HG03565 (cell line): ENCODE data around the gene SSC5D.

Experiments used
- ATAC-seq: cut with Tn5 transposase; IDR thresholded peaks from one replicate; pipeline ENCODE4 v1.9.1; 2021; ENCODE audit warnings: mild to moderate bottlenecking, moderate library complexity; ENCODE audit not compliant: unreplicated experiment

SSC5D gene

DNA sequence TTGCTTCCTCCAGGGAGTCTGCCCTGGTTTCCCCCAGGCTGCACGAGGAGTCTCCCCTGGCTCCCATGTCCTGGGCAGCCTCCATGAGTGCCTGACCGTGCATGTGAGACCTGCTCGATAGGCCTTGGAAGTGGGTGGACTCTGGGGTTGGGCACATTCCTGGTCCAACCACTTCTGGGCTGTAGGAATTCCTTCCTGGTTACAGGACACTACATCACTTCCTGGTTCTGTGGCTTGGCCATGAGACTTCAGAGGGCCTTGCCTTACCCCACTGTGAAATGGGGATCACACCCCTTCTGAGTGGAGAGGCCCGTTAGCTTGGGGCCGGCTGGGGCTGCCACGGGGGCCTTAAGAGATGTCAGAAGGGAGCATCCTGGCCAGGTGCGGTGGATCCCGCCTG lies 15.8 kb upstream of the SSC5D start:
- no peak for ATAC-seq

DNA sequence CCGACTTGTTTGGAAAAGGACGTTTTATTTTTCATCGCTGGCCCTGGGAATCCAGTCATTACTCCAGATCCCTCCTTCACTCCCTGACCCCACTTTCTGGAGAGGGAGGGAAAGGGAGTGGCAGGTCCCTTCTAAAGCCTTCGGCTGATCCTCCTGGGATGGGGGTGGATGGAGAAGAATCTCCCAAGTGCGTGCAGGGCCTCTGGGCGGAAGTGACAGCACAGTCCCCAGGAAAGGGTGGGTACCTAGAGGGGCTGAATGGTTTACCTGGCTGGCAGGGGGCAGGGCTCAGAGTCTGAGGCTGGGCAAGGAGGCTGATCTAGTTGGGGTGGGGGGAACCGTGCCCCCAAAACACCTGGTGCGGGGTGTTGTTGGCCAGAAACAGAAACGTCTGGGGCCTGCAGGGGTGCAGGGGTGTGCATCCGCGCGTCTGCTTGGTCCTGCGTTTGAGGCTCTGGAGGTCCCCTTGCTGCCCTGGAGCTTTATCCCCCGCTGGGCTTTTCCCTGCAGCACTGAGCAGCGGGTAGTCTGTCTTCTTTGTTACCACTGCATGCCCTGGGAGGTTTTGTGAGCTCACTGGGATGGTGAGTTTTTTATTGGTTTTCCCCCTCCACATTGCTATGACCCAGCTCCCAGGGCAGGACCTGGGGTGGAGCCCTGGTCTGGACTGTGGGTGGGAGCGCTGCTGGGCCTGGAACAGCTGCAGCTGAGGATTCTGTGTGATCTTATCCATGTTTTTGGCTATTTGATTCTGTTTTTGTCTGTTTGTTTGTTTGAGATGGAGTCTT lies 14.8 kb upstream of the SSC5D start:
- no peak for ATAC-seq

DNA sequence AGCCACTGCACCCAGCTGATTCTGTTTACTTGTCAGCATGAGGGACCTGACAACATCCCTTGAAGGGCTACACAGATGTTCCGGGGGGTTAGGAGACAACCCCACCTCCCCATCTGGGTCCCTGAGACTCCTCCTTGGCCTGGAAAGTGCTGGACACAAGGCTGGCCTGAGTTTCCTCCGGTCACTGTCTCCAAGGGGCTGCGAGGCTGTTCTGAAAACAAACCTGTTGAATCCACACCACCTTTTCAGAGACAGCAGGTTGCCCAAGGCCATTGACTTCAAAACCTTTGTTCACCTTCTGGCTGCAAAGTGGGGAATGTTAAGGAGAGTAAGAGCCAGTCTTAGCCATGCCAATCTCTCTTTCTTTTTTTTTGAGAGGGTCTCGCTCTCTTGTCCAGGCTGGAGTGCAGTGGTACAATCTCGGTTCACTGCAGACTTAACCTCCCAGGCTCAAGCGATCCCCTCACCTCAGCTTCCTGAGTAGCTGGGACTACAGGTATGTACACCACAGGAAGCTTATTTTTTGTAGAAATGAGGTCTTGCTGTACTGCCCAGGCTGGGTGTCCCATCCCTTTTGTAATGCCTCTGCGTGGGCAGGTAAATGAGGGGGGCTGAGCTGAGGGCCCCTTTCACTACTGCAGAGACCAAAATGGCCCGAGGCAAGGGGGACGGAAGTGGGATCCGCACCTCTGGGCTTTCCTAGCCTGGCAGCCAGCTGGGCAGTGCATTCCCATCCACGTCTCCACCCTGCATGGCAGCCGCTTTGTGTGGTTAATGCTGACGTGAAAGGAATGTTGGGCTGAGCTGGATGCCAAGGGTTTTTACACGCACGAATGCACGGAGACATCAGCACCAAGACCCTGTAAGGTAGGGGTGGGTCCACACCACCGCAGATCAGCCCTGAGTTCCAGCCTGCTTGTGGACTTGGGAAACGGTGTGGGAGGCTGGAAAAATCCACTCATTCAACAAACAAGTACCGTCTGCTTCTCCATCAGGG lies 13.7 kb upstream of the SSC5D start:
- no peak for ATAC-seq

DNA sequence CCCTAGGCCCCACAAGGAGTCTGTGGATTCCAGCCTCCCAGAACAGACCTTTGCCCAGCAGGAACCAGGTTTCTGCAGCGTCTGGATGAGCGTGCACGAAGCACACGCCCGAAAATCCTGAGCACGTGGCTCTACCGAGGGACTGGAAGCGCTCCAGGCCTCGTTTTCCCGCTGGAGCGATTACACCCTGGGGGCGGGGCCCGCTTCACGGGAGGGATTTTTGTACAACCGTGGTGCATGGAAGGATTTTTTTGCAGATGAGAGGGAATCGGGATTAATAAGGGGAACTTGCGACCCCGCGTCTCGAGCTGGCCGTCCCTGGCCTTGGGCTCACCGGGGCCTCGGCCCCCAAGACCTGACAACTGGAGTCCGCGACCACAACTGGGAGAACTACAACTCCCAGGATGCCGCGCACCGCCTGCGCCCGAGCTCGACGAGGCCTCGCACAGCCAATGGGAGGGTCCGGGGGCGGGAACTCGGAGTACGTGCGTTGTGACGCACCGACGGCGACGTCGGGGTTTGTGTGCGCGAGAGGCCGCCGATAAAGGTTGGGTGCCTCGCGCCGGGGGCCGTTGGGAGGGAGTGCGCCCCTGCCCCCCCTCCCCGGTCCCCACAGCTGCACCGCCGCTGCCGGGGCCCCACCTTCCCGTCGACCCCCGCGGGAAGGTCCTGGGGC lies 12.0 kb upstream of the SSC5D start, which contains the start of gene ZNF628:
ZNF628 (plus strand) TSS at position 518 of the 676 bp plus-strand sequence. CDS start 3,294 bp downstream, outside the sequence.
- ATAC-seq, result peak; percentile 85

DNA sequence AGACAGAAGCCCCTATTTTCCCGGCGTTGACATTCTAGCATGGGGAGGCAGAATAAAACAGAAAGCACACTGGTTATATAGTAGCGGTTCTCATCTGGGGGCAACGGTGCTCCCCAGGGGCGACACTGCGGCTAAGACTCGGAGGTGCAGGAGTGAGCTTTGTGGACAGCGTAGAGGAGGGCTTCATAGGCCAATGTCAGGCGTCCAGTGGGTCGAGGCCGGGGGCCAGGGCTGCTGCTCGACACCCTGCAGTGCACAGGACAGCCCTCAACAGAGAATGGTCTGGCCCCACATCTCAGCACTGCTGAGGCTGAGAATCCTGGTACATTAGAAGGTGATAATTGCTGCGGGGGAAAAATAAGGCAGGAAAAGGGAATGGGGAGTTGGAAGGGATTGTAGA lies 10.3 kb upstream of the SSC5D start:
- no peak for ATAC-seq

DNA sequence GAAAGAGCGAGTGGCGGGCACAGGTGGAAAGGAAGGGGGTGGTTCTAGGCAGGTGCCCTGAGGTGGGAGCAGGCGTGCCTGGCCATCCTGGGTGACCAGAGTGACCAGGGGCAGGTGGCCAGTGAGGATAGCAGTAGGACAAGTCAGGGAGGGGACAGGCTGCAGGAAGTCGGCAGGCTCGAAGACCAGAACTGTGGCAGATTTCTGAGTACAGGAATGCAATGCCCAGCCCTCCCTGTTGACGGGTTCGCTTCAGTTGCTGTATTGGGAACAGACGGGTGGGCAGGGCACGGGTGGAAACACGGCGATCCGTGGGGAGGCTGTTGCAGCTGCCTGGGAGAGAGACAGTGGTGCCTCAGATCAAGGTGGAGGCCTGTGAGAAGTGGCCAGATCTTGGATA lies 9.9 kb upstream of the SSC5D start:
- no peak for ATAC-seq

DNA sequence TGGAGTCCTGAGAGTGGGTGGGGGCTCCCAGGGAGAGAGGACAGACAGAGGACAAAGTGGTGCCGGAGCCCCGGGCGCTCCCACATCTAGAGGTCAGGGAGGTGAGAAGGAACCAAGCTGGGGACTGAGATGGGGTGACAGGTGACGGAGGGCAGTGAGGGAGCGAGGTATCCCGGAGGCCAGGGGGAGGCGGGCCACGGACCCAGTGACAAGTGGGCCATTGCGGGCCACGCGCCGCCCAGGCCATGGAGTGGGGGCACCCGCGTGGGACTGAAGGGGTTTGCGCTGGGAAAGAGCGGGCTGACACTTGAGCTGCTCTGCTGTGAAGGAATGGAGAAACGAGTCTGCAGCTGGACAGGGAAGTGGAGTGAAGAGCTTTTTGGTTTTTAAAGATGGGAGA lies 9.2 kb upstream of the SSC5D start:
- no peak for ATAC-seq

DNA sequence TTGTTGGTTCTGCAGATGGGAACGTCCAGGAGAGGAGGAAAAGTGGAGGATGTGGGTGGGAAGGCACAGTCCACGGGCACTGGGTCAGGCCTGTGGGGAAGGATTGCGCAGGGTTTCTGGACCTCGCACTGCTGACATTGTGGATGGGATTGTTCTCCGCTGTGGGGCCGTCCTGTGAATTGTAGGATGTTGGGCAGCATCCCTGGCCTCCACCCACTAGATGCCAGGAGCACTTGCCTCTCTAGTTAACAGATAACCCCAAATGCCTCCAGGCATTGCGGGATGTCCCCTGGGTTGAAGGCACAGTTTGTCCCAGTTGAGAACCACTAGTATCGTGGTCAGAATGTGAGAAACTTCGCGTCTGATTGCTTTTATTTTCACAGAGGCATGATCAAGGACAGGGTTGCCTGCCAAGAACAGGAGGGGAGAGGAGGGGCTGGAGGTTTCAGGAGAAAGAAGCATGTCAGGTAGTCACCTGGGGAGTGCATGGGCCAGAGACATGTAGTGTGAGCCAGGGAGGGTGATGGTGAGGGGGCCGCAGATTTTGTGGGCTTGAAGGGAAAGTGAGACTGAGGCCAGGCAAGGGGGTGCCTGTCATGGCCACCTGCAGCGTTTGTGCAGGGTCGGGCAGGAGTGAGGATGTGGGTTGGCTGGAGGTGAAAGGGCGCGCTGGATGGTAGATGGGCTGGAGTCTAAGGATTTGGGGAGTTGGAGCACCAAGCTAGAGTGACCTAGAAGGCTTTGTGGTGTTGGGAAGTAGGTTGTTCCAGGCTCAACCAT lies 8.6 kb upstream of the SSC5D start:
- ATAC-seq, result no peak

DNA sequence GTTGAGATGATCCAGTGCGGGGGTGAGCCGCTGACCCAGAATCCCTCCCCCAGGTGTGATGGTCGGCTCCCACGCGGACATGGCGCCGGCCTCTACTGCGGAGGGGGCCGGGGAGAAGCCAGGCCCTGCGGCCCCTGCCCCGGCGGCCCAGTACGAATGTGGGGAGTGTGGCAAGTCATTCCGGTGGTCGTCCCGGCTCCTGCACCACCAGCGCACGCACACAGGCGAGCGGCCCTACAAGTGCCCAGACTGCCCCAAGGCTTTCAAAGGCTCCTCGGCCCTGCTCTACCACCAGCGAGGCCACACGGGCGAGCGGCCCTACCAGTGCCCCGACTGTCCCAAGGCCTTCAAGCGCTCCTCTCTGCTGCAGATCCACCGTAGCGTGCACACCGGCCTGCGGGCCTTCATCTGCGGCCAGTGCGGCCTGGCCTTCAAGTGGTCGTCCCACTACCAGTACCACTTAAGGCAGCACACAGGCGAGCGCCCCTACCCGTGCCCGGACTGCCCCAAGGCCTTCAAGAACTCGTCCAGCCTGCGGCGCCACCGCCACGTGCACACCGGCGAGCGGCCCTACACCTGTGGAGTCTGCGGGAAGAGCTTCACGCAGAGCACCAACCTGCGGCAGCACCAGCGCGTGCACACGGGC lies 7.0 kb upstream of the SSC5D start:
- ATAC-seq, result no peak

DNA sequence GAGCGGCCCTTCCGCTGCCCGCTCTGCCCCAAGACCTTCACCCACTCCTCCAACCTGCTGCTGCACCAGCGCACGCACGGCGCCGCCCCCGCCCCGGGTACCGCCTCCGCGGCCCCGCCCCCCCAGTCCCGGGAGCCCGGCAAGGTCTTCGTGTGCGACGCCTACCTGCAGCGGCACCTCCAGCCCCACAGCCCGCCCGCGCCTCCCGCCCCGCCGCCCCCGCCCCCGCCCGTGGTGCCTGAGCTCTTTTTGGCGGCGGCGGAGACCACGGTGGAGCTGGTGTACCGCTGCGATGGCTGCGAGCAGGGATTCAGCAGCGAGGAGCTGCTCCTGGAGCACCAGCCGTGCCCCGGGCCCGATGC lies 6.5 kb upstream of the SSC5D start:
- no peak for ATAC-seq

DNA sequence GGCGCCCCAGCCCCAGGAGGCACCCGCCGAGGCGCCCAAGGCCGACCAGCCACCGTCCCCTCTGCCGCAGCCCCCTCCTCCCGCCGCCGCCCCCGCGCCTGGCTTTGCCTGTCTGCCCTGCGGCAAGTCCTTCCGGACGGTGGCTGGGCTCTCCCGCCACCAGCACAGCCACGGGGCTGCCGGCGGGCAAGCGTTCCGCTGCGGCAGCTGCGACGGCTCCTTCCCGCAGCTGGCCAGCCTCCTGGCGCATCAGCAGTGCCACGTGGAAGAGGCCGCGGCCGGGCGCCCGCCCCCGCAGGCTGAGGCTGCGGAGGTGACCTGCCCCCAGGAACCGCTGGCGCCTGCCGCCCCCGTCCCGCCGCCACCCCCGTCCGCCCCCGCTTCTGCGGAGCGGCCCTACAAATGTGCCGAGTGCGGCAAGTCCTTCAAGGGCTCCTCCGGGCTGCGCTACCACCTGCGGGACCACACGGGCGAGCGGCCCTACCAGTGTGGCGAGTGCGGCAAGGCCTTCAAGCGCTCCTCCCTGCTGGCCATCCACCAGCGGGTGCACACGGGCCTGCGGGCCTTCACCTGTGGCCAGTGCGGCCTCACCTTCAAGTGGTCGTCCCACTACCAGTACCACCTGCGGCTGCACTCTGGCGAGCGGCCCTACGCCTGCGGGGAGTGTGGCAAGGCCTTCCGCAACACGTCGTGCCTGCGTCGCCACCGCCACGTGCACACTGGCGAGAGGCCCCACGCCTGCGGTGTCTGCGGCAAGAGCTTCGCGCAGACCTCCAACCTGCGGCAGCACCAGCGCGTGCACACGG lies 5.9 kb upstream of the SSC5D start:
- no peak for ATAC-seq

DNA sequence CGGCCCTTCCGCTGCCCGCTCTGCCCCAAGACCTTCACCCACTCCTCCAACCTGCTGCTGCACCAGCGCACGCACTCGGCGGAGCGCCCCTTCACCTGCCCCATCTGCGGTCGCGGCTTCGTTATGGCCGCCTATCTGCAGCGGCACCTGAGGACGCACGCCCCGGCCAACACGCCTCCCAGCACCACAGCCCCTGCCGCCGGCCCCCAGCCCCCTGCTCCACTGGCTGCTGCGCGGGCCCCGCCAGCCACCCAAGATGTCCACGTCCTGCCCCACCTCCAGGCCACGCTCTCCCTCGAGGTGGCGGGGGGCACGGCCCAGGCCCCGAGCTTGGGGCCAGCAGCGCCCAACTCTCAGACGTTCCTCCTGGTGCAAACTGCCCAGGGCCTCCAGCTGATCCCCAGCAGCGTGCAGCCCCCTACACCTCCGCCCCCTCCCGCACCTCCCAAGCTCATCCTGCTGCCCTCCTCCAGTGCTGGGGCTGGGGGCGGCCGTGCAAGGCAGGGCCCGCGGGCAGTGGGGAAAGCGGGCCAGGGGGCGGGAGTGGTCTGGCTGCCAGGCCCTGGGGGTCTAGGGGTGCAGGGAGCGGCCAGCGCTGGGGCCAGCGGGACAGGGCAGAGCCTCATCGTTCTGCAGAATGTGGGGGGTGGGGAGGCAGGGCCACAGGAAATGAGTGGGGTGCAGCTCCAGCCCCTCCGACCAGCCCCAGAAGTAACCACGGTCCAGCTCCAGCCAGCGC lies 5.1 kb upstream of the SSC5D start:
- ATAC-seq, result no peak

DNA sequence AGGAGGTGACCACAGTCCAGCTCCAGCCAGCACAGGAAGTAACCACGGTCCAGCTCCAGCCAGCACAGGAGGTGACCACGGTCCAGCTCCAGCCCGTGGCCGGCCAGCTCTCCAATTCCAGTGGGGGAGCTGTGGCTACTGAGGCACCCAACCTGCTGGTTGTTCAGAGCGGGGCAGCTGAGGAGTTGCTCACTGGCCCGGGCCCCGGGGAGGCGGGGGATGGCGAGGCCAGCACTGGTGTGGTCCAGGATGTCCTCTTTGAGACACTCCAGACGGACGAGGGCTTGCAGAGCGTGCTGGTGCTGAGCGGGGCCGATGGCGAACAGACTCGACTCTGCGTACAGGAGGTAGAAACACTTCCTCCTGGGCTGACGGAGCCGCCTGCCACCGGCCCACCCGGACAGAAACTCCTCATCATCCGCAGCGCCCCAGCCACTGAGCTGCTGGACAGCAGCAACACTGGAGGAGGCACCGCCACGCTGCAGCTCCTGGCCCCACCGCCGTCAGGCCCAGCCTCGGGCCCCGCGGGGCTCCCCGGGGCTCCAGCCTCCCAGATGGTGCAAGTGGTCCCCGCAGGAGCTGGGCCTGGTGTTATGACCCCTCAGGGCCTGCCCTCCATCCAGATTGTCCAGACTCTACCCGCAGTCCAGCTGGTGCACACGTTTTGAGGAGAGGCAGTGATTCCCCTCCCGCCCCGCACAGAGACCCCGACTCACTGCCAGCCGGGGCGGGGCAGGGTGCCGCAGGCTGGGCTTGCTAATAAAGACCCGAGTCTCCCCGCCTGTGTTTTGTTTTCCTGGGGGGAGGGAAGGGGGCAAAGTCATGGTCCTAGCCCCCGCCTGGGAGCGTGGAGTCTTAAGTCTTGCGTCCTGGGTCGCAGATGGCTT lies 4.3 kb upstream of the SSC5D start:
- no peak for ATAC-seq

DNA sequence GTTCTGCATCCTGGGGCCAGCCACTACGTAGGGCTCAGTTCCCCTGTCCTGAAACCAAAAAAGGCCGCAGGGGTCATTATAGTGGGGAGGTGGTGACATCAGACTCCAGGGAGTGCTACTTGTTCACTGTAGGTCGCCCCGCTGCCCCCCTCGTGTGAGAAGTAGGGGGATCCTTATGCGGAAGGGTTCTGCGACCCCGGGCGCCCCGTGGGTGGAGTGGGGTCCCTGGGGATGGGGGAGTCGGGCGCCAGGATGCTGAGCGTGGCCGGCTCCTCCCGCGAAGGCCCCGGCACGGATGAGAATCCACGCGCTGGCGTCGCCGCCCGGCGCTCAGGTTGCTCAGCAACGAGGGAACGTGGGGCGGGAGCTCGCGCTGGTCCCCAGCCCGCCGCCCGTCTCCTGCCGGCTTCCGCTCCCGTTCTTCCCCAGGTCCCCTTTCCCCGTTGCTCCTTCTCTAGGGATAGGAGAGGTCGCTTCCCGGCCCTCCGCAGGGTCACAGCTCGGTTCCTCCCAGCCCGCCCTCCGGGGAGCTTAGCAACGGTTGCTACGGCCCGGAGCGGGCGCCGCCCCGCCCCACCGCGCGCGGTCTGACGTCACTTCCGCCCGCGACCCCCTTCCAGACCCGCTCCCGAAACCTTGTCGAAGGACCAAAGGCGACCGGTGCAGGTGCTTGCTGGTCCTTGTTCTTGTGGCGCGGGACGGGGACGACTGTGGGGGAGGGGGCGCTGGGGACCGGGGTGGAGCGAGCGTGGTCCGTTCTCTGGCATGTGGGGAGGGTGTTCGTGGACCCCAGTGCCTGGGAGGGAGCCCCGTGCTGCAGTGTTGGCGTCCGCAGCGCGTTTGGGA lies 3.4 kb upstream of the SSC5D start, which contains the start of gene NAT14:
NAT14 (plus strand) TSS at position 596 of the 846 bp plus-strand sequence. CDS start 521 bp downstream, outside the sequence.
- ATAC-seq, result peak; percentile 44

DNA sequence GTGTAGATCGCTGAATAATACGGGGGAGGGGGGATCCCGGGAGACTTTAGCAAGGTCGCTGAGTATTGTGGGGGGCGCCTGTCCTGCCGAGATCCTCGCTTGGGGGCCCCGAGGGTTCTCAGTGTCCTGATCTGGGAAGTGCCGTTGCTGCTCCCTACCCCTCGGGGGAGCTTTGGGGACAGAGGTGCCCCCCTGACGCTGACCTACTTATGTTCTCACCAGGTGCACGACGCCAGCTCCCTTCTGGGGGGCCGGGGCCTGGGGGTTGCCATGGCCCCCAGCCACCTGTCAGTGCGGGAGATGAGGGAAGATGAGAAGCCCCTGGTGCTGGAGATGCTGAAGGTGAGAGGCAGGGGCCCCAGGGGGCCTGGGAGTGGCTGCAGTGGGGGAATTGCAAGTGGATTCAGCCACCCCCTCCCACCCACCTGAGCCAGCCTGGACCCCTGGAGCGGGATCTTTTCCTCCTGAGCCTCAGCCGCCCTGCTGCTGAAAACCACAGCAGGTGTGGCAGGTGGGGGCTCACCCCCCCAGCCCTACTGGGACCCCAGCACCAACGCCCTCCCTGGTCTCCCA lies 2.7 kb upstream of the SSC5D start:
- ATAC-seq, result no peak
